HEK293 (cell line): ENCODE data around the gene STARD3.

Source experiments
- CTCF ChIA-PET: fragments of 350-600 bp; formaldehyde crosslinking; extraction: SDS; loops from one replicate; lab custom pipeline; 2021; ENCODE audit warnings: antibody characterized with exemption; lab: Yijun Ruan, JAX
- POLR2A ChIA-PET: fragments of 300-600 bp; formaldehyde crosslinking; extraction: SDS; loops from one replicate; lab custom pipeline; 2020; ENCODE audit warnings: antibody characterized with exemption, inconsistent platforms; lab: Yijun Ruan, JAX
- H3K27ac ChIP-seq: fragments of 200-500 bp; sonication (Bioruptor generic); 2 replicates; pipeline ENCODE4 v1.5.1; 2014; ENCODE audit warnings: low read depth, low read length, control low read depth, inconsistent platforms; ENCODE audit errors: extremely low read depth
- H3K36me3 ChIP-seq, 2 experiments: fragments of 200-500 bp in 1 of 2; sonication (Bioruptor generic) in 1 of 2; 1 replicate in 1 of 2; 2 replicates in 1 of 2; pipeline ENCODE4 v1.5.1; 2014 to 2017; ENCODE audit warnings: inconsistent platforms in 2 of 2, low read length in 2 of 2; ENCODE audit not compliant: control insufficient read depth in 2 of 2, insufficient read depth in 1 of 2
- H3K4me1 ChIP-seq: fragments of 200-500 bp; sonication (Bioruptor generic); 2 replicates; pipeline ENCODE4 v1.5.1; 2014; ENCODE audit warnings: mild to moderate bottlenecking, low read length, inconsistent platforms; ENCODE audit not compliant: control insufficient read depth, insufficient read depth
- H3K4me3 ChIP-seq: 2 replicates; pipeline ENCODE4 v1.5.1; 2011; ENCODE audit warnings: low read depth, mild to moderate bottlenecking, control low read depth, low read length, moderate library complexity
- H3K9me3 ChIP-seq: fragments of 200-500 bp; sonication (Bioruptor generic); 2 replicates; pipeline ENCODE4 v1.5.1; 2014; ENCODE audit warnings: low read depth, low read length, inconsistent platforms; ENCODE audit not compliant: control insufficient read depth, insufficient read depth
- BCL11A ChIP-seq: fragments of 450-650 bp; formaldehyde crosslinking; IDR thresholded peaks from 2 replicates; pipeline ENCODE4 v1.5.1; 2016; ENCODE audit warnings: low read depth, missing biosample characterization, missing genetic modification characterization
- KLF8 ChIP-seq: fragments of 450-650 bp; formaldehyde crosslinking; IDR thresholded peaks from 2 replicates; pipeline ENCODE4 v1.5.1; 2016; ENCODE audit warnings: missing biosample characterization, missing genetic modification characterization
- MEIS1 ChIP-seq: sonication (generic); formaldehyde crosslinking; IDR thresholded peaks from 2 replicates; pipeline ENCODE4 v1.8.1; 2022; ENCODE audit warnings: missing genetic modification reagents, mild to moderate bottlenecking, borderline replicate concordance
- MZF1 ChIP-seq: fragments of 450-650 bp; formaldehyde crosslinking; IDR thresholded peaks from 2 replicates; pipeline ENCODE4 v1.5.1; 2017; ENCODE audit warnings: missing biosample characterization, missing genetic modification characterization, borderline replicate concordance
- REST ChIP-seq: fragments of 450-650 bp; formaldehyde crosslinking; IDR thresholded peaks from 2 replicates; pipeline ENCODE4 v1.5.1; 2016; ENCODE audit warnings: missing biosample characterization, missing genetic modification characterization
- SP2 ChIP-seq: fragments of 450-650 bp; formaldehyde crosslinking; IDR thresholded peaks from 2 replicates; pipeline ENCODE4 v1.5.1; 2016; ENCODE audit warnings: missing biosample characterization, missing genetic modification characterization
- WT1 ChIP-seq: fragments of 450-650 bp; formaldehyde crosslinking; IDR thresholded peaks from 2 replicates; pipeline ENCODE4 v1.5.1; 2016; ENCODE audit warnings: missing biosample characterization, missing genetic modification characterization
- ZBTB26 ChIP-seq: fragments of 450-650 bp; formaldehyde crosslinking; optimal IDR thresholded peaks from 2 replicates; pipeline ENCODE3; 2016; ENCODE audit warnings: missing biosample characterization, mild to moderate bottlenecking, missing genetic modification characterization
- ZFP69B ChIP-seq: fragments of 450-650 bp; formaldehyde crosslinking; IDR thresholded peaks from 2 replicates; pipeline ENCODE4 v1.5.1; 2016; ENCODE audit warnings: missing biosample characterization, missing genetic modification characterization
- ZNF341 ChIP-seq: fragments of 450-650 bp; formaldehyde crosslinking; IDR thresholded peaks from 2 replicates; pipeline ENCODE4; 2016; ENCODE audit warnings: low read depth, missing biosample characterization, missing genetic modification characterization
- ZNF423 ChIP-seq: fragments of 450-650 bp; formaldehyde crosslinking; IDR thresholded peaks from 2 replicates; pipeline ENCODE4 v1.5.1; 2016; ENCODE audit warnings: missing biosample characterization, missing genetic modification characterization
- ZNF426 ChIP-seq: fragments of 450-650 bp; formaldehyde crosslinking; IDR thresholded peaks from 2 replicates; pipeline ENCODE4 v1.5.1; 2017; ENCODE audit warnings: missing biosample characterization, missing genetic modification characterization, mild to moderate bottlenecking, inconsistent platforms, moderate library complexity
- ZNF48 ChIP-seq: fragments of 450-650 bp; formaldehyde crosslinking; IDR thresholded peaks from 2 replicates; pipeline ENCODE4 v1.5.1; 2016; ENCODE audit warnings: missing biosample characterization, missing genetic modification characterization
- ZNF513 ChIP-seq: fragments of 450-650 bp; IDR thresholded peaks from 2 replicates; pipeline ENCODE4 v1.5.1; 2018; ENCODE audit warnings: missing biosample characterization, missing genetic modification characterization
- ZNF629 ChIP-seq: fragments of 450-650 bp; formaldehyde crosslinking; IDR thresholded peaks from 2 replicates; pipeline ENCODE4 v1.5.1; 2017; ENCODE audit warnings: missing biosample characterization, missing genetic modification characterization
- ZNF654 ChIP-seq: fragments of 450-650 bp; formaldehyde crosslinking; IDR thresholded peaks from 2 replicates; pipeline ENCODE4 v1.5.1; 2016; ENCODE audit warnings: low read depth, missing biosample characterization, missing genetic modification characterization
- ZNF791 ChIP-seq: fragments of 450-650 bp; formaldehyde crosslinking; IDR thresholded peaks from 2 replicates; pipeline ENCODE4 v1.5.1; 2016; ENCODE audit warnings: missing biosample characterization, missing genetic modification characterization
- TF ChIP-seq, protein P1 (sequence below): fragments of 450-650 bp; formaldehyde crosslinking; IDR thresholded peaks from 2 replicates; pipeline ENCODE4; 2016; ENCODE audit warnings: missing biosample characterization, missing genetic modification characterization
- TF ChIP-seq, protein P2 (sequence below): fragments of 450-650 bp; formaldehyde crosslinking; IDR thresholded peaks from 2 replicates; pipeline ENCODE4 v1.5.1; 2016; ENCODE audit warnings: missing biosample characterization, missing genetic modification characterization
- TF ChIP-seq, protein P3 (sequence below): fragments of 450-650 bp; formaldehyde crosslinking; IDR thresholded peaks from 2 replicates; pipeline ENCODE4 v1.5.1; 2017; ENCODE audit warnings: missing biosample characterization, mild to moderate bottlenecking, missing genetic modification characterization, moderate library complexity
- TF ChIP-seq, protein P4 (sequence below): fragments of 450-650 bp; formaldehyde crosslinking; IDR thresholded peaks from 2 replicates; pipeline ENCODE4 v1.5.1; 2016; ENCODE audit warnings: missing biosample characterization, missing genetic modification characterization
- TF ChIP-seq, protein P5 (sequence below): fragments of 450-650 bp; formaldehyde crosslinking; IDR thresholded peaks from 2 replicates; pipeline ENCODE4 v1.5.1; 2017; ENCODE audit warnings: missing biosample characterization, missing genetic modification characterization

Gene STARD3

DNA sequence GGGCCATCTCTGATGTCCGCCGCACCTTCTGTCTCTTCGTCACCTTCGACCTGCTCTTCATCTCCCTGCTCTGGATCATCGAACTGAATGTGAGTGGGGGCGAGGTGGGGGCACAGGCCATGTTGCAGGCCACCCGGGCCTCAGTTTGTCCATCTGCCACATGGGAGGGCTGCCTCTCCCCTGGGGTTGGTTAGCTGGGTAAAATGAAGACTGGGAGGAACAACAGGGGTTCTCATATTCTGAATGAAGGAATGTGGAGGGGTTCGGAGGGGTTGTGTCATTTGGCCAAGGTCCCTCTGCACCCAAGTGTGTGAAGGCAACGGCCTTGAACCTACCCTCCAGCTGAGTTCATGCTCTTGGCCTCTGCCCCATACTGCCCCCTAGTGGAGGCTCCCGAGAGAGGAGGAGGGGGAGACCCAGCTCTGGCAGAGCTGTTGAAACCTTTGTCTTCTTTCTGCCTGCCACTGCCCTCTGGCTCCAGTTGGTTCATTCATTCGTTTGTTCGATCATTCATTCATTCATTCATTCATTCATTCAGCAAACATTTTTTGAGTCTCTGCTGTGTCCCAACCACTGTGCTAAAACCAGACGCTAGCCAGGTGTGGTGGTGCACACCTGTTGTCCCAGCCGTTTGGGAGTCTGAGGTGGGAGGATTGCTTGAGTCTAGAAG is 16.9 kb downstream of the STARD3 start:
- Histone ChIP-seq H3K9me3 (no peaks in the 10 kb centered on the region), H3K4me3 (no peak overlapping the region), H3K4me1 (peaks cover 2% of the 10 kb centered on the region; the same call in 1 of the 2 replicates), H3K36me3 (peaks cover 0 to 29% of the 10 kb centered on the region in 2 experiments; a peak in 2 of 3 replicates), H3K27ac (no peak overlapping the region)
- CTCF ChIA-PET, result interaction anchor here (0.5 to 11.9 kb wide), 37 partner anchors 10 to 462 kb away, joined by 3 to 220 read pairs (median 4); partner anchors contain the start of genes ERBB2, MIEN1, PNMT and PPP1R1B
- POLR2A ChIA-PET, result interaction anchor here (0.6 to 1.7 kb wide), 10 partner anchors 10 to 327 kb away, joined by 3 to 6 read pairs (median 4); partner anchors contain the start of genes ERBB2, GSDMB, PGAP3 and PSMD3
- TF ChIP-seq BCL11A (tag by site-specific recombination) (no peak), KLF8 (no peak), ZNF791 (tag by site-specific recombination) (no peak), ZNF426 (tag by site-specific recombination) (no peak), ZNF513 (no peak), ZNF654 (tag by site-specific recombination) (peak; percentile 37), ZFP69B (tag by site-specific recombination) (no peak; the same call in 1 of the 2 replicates), WT1 (tag by site-specific recombination) (no peak), MEIS1 (CRISPR knock-in tag) (no peak), SP2 (tag by site-specific recombination) (no peak), ZNF423 (tag by site-specific recombination) (no peak), ZNF629 (no peak), MZF1 (tag by site-specific recombination) (no peak), ZNF48 (tag by site-specific recombination) (no peak), REST (no peak), ZNF341 (peak; percentile 27; the same call in 1 of the 2 replicates), ZBTB26 (tag by site-specific recombination) (no peak)
- TF ChIP-seq, protein P1, sequence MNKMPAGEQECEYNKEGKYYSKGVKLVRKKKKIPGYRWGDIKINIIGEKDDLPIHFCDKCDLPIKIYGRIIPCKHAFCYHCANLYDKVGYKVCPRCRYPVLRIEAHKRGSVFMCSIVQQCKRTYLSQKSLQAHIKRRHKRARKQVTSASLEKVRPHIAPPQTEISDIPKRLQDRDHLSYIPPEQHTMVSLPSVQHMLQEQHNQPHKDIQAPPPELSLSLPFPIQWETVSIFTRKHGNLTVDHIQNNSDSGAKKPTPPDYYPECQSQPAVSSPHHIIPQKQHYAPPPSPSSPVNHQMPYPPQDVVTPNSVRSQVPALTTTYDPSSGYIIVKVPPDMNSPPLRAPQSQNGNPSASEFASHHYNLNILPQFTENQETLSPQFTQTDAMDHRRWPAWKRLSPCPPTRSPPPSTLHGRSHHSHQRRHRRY (tag by site-specific recombination), result no peak
- TF ChIP-seq, protein P2, sequence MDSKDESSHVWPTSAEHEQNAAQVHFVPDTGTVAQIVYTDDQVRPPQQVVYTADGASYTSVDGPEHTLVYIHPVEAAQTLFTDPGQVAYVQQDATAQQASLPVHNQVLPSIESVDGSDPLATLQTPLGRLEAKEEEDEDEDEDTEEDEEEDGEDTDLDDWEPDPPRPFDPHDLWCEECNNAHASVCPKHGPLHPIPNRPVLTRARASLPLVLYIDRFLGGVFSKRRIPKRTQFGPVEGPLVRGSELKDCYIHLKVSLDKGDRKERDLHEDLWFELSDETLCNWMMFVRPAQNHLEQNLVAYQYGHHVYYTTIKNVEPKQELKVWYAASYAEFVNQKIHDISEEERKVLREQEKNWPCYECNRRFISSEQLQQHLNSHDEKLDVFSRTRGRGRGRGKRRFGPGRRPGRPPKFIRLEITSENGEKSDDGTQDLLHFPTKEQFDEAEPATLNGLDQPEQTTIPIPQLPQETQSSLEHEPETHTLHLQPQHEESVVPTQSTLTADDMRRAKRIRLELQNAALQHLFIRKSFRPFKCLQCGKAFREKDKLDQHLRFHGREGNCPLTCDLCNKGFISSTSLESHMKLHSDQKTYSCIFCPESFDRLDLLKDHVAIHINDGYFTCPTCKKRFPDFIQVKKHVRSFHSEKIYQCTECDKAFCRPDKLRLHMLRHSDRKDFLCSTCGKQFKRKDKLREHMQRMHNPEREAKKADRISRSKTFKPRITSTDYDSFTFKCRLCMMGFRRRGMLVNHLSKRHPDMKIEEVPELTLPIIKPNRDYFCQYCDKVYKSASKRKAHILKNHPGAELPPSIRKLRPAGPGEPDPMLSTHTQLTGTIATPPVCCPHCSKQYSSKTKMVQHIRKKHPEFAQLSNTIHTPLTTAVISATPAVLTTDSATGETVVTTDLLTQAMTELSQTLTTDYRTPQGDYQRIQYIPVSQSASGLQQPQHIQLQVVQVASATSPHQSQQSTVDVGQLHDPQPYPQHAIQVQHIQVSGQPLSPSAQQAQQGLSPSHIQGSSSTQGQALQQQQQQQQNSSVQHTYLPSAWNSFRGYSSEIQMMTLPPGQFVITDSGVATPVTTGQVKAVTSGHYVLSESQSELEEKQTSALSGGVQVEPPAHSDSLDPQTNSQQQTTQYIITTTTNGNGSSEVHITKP (tag by site-specific recombination), result no peak
- TF ChIP-seq, protein P3, sequence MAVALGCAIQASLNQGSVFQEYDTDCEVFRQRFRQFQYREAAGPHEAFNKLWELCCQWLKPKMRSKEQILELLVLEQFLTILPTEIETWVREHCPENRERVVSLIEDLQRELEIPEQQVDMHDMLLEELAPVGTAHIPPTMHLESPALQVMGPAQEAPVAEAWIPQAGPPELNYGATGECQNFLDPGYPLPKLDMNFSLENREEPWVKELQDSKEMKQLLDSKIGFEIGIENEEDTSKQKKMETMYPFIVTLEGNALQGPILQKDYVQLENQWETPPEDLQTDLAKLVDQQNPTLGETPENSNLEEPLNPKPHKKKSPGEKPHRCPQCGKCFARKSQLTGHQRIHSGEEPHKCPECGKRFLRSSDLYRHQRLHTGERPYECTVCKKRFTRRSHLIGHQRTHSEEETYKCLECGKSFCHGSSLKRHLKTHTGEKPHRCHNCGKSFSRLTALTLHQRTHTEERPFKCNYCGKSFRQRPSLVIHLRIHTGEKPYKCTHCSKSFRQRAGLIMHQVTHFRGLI (tag by site-specific recombination), result no peak
- TF ChIP-seq, protein P4, sequence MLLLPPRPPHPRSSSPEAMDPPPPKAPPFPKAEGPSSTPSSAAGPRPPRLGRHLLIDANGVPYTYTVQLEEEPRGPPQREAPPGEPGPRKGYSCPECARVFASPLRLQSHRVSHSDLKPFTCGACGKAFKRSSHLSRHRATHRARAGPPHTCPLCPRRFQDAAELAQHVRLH, result peak; percentile 87
- TF ChIP-seq, protein P5, sequence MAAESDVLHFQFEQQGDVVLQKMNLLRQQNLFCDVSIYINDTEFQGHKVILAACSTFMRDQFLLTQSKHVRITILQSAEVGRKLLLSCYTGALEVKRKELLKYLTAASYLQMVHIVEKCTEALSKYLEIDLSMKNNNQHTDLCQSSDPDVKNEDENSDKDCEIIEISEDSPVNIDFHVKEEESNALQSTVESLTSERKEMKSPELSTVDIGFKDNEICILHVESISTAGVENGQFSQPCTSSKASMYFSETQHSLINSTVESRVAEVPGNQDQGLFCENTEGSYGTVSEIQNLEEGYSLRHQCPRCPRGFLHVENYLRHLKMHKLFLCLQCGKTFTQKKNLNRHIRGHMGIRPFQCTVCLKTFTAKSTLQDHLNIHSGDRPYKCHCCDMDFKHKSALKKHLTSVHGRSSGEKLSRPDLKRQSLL, result no peak
